Liver (tissue), 9 donors: ENCODE measurements around the gene EFHB. TPM values are rescaled to one million over a fixed set of nuclear protein-coding genes. Genes with fewer than 3 reads are reported as not detected.

Source experiments
- DNase-seq: peaks from one replicate; pipeline ENCODE4 v3.0.0-alpha.2; 2017; ENCODE audit warnings: low spot score
- H3K27ac ChIP-seq, 2 donors: one replicate each; pipeline ENCODE4 v1.7.0; 2013; ENCODE audit warnings: inconsistent platforms in 2 of 2, low read length in 2 of 2, control low read depth in 1 of 2, low read depth in 1 of 2, mild to moderate bottlenecking in 1 of 2
- H3K27me3 ChIP-seq, 4 donors: one replicate each; pipeline versions ENCODE4 v1.6.1 to v1.7.0; 2013; ENCODE audit warnings: low read length in 3 of 4, inconsistent platforms in 1 of 4, mild to moderate bottlenecking in 1 of 4, moderate library complexity in 1 of 4; ENCODE audit not compliant: control insufficient read depth in 4 of 4, insufficient read depth in 4 of 4
- H3K36me3 ChIP-seq, 4 donors: one replicate each; pipeline versions ENCODE4 v1.6.1 to v1.7.0; 2013; ENCODE audit warnings: low read length in 3 of 4, mild to moderate bottlenecking in 3 of 4, low read depth in 1 of 4, moderate library complexity in 1 of 4; ENCODE audit not compliant: control insufficient read depth in 4 of 4, insufficient read depth in 3 of 4
- H3K4me1 ChIP-seq, 4 donors: one replicate each; pipeline versions ENCODE4 v1.6.1 to v1.7.0; 2013; ENCODE audit warnings: low read length in 3 of 4, mild to moderate bottlenecking in 3 of 4, moderate library complexity in 1 of 4; ENCODE audit not compliant: control insufficient read depth in 4 of 4, insufficient read depth in 4 of 4
- H3K4me3 ChIP-seq, 3 donors: one replicate each; pipeline versions ENCODE4 v1.6.1 to v1.7.0; 2013; ENCODE audit warnings: low read length in 3 of 3, control low read depth in 1 of 3, low read depth in 1 of 3, mild to moderate bottlenecking in 1 of 3
- H3K9ac ChIP-seq, 2 donors: one replicate each; pipeline ENCODE4 v1.7.0; 2013; ENCODE audit warnings: low read length in 2 of 2, mild to moderate bottlenecking in 2 of 2, moderate library complexity in 2 of 2, control low read depth in 1 of 2, low read depth in 1 of 2
- H3K9me3 ChIP-seq, 4 donors: one replicate each; pipeline versions ENCODE4 v1.6.1 to v1.7.0; 2013; ENCODE audit warnings: low read length in 3 of 4; ENCODE audit not compliant: control insufficient read depth in 4 of 4
- EGR1 ChIP-seq, 2 donors: IDR thresholded peaks; 2 replicates each; pipeline ENCODE4 v1.6.1; 2016 to 2018; ENCODE audit warnings: antibody characterized with exemption in 2 of 2, low read depth in 2 of 2
- FOXA1 ChIP-seq: IDR thresholded peaks from 2 replicates; pipeline ENCODE4 v1.6.1; 2016; ENCODE audit warnings: antibody characterized with exemption
- FOXA2 ChIP-seq: IDR thresholded peaks from 2 replicates; pipeline ENCODE4 v1.6.1; 2016; ENCODE audit warnings: antibody characterized with exemption
- GABPA ChIP-seq, 2 donors: IDR thresholded peaks in 1 of 2; conservative IDR thresholded peaks in 1 of 2; 2 replicates each; pipeline ENCODE4 v1.6.1; 2016; ENCODE audit warnings: antibody characterized with exemption in 2 of 2, mild to moderate bottlenecking in 1 of 2, moderate library complexity in 1 of 2
- HNF4A ChIP-seq, 2 donors: conservative IDR thresholded peaks; 2 replicates each; pipeline ENCODE4 v1.6.1; 2016; ENCODE audit warnings: antibody characterized with exemption in 2 of 2, mild to moderate bottlenecking in 2 of 2
- HNF4G ChIP-seq: IDR thresholded peaks from 2 replicates; pipeline ENCODE4 v1.6.1; 2016; ENCODE audit warnings: antibody characterized with exemption
- JUND ChIP-seq, 2 donors: IDR thresholded peaks; 2 replicates each; pipeline ENCODE4 v1.6.1; 2016; ENCODE audit warnings: antibody characterized with exemption in 2 of 2
- NR2F2 ChIP-seq: IDR thresholded peaks from 2 replicates; pipeline ENCODE4 v1.6.1; 2016; ENCODE audit warnings: antibody characterized with exemption
- RAD21 ChIP-seq, 2 donors: IDR thresholded peaks; 2 replicates each; pipeline ENCODE4 v1.6.1; 2016; ENCODE audit warnings: antibody characterized with exemption in 2 of 2, mild to moderate bottlenecking in 2 of 2
- RXRA ChIP-seq, 2 donors: IDR thresholded peaks; 2 replicates each; pipeline ENCODE4 v1.6.1; 2017 to 2018; ENCODE audit warnings: antibody characterized with exemption in 2 of 2, mild to moderate bottlenecking in 1 of 2
- SP1 ChIP-seq: IDR thresholded peaks from 2 replicates; pipeline ENCODE4 v1.6.1; 2018; ENCODE audit warnings: antibody characterized with exemption, mild to moderate bottlenecking
- TAF1 ChIP-seq: conservative IDR thresholded peaks from 2 replicates; pipeline ENCODE4 v1.6.1; 2016; ENCODE audit warnings: antibody characterized with exemption, mild to moderate bottlenecking
- YY1 ChIP-seq: IDR thresholded peaks from 2 replicates; pipeline ENCODE4 v1.6.1; 2016; ENCODE audit warnings: antibody characterized with exemption, mild to moderate bottlenecking
- WGBS: extraction: QIAGEN DNeasy Blood & Tissue Kit; methylation state at CpG from one replicate; pipeline ENCODE4 v1.1.7; 2013; 5-methylcytosine and 5-hydroxymethylcytosine counted together
- polyA plus RNA-seq, 2 donors: library from polyadenylated mRNA; stranded (reverse) in 1 of 2; unstranded in 1 of 2; fragments of 200-250 nt in 1 of 2; fragments of >200 nt in 1 of 2; fragmentation: Nextera tagmentation in 1 of 2; extraction: Ambion mirVana in 1 of 2; gene quantifications; one replicate each; pipeline versions ENCODE4 v1.2.1 to v1.2.3, GENCODE V29; 2013 to 2015
- total RNA-seq, 2 donors: library from RNA; depleted of rRNA; stranded (reverse); fragments of >200 nt; gene quantifications; one replicate each; pipeline ENCODE4 v1.2.3, GENCODE V29; 2014
- TF ChIP-seq, protein P1 (sequence below): fragments of 150-350 bp; IDR thresholded peaks from 2 replicates; pipeline ENCODE4 v1.5.1; 2017; ENCODE audit warnings: improper control_type of control experiment, low read depth, low read length; ENCODE audit not compliant: missing input control
- TF ChIP-seq, protein P2 (sequence below): IDR thresholded peaks from 2 replicates; pipeline ENCODE4 v1.6.1; 2016; ENCODE audit warnings: antibody characterized with exemption
- TF ChIP-seq, protein P3 (sequence below): IDR thresholded peaks from 2 replicates; pipeline ENCODE4 v1.6.1; 2016; ENCODE audit warnings: antibody characterized with exemption
- TF ChIP-seq, protein P4 (sequence below): IDR thresholded peaks from 2 replicates; pipeline ENCODE4 v1.6.1; 2016; ENCODE audit warnings: antibody characterized with exemption
- TF ChIP-seq, protein P5 (sequence below): IDR thresholded peaks from 2 replicates; pipeline ENCODE4 v1.6.1; 2016; ENCODE audit warnings: antibody characterized with exemption, mild to moderate bottlenecking
- donor health status: healthy.
- donor health status: healthy.
- donor health status: healthy.
- donor health status: healthy.
- donor health status: healthy.

The EFHB gene
- total and polyA plus RNA-seq, 4 donors: 0.05 to 0.37 (median 0.33) TPM; not detected in 1

DNA sequence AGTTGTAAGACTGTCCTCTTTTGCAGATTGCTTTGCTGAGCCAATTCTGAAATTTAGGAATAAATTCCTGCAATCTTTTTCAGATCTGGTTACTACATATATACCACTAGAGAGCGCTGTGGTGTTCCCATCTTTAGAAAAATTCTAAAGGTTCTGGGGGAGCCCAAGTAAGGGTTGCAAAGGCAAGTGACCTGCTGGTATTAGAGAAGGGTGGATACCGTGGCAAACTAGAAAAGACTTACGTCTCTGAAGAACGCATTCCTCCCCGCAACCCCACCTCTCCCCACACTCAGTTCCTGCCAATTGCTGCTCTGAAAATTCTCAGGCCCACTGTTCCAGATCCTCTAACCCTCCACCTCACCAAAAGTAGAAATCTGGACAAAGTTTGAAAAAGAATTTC lies 48.5 kb downstream of the EFHB start:
- H3K9me3 ChIP-seq: no peaks in the 10 kb centered on the region
- TF ChIP-seq FOXA1 (no peak), RAD21 (IDR thresholded peaks at IDR 0.05) (peak; percentile 80 to 82)
- TF ChIP-seq, protein P1, sequence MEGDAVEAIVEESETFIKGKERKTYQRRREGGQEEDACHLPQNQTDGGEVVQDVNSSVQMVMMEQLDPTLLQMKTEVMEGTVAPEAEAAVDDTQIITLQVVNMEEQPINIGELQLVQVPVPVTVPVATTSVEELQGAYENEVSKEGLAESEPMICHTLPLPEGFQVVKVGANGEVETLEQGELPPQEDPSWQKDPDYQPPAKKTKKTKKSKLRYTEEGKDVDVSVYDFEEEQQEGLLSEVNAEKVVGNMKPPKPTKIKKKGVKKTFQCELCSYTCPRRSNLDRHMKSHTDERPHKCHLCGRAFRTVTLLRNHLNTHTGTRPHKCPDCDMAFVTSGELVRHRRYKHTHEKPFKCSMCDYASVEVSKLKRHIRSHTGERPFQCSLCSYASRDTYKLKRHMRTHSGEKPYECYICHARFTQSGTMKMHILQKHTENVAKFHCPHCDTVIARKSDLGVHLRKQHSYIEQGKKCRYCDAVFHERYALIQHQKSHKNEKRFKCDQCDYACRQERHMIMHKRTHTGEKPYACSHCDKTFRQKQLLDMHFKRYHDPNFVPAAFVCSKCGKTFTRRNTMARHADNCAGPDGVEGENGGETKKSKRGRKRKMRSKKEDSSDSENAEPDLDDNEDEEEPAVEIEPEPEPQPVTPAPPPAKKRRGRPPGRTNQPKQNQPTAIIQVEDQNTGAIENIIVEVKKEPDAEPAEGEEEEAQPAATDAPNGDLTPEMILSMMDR: peak; percentile 53
- no peak overlapping the region for H3K27ac ChIP-seq
- peaks cover 0 to 2% (median 0%) of the 10 kb centered on the region in 4 donors for H3K4me1 ChIP-seq
- 41% methylated on average over 5 of the region's 5 CpGs for whole genome bisulfite sequencing
- no peak overlapping the region for H3K9ac ChIP-seq
- H3K4me3 ChIP-seq: no peak overlapping the region
- DNase-seq: no peak
- H3K27me3 ChIP-seq: no peaks in the 10 kb centered on the region
- no peaks in the 10 kb centered on the region for H3K36me3 ChIP-seq

DNA sequence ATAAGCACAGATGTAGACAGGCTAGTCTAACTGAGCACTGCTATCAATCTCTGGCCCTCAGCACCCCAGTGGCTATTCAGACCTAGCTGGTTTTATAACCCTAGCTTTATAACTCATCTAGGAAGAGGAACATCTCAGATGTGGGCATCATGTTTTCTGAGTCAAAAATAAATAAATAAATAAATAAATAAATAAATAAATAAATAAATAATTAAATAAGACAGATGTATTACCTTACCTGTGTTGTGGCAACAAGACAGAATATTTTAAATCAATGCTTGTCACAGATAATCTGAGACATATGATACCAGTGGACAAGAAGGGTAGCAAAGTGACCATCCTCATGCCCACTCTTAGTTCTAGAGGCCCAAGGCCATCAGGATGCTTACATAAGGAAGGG lies 52.2 kb downstream of the EFHB start:
- no peak overlapping the region for H3K9ac ChIP-seq
- H3K27me3 ChIP-seq: no peaks in the 10 kb centered on the region
- no peak overlapping the region for H3K4me3 ChIP-seq
- no peak overlapping the region for H3K27ac ChIP-seq
- no peaks in the 10 kb centered on the region for H3K9me3 ChIP-seq
- H3K36me3 ChIP-seq: no peaks in the 10 kb centered on the region
- H3K4me1 ChIP-seq: peaks cover 0 to 2% (median 0%) of the 10 kb centered on the region in 4 donors
- DNase-seq: no peak
- TF ChIP-seq RAD21 (IDR thresholded peaks at IDR 0.05): no peak
- TF ChIP-seq FOXA1: no peak
- TF ChIP-seq JUND (IDR thresholded peaks at IDR 0.05): no peak
- TF ChIP-seq SP1: no peak
- no peak for TF ChIP-seq HNF4A (conservative IDR thresholded peaks at IDR 0.05)
- TF ChIP-seq, protein P1: no peak
- TF ChIP-seq HNF4G: no peak
- TF ChIP-seq EGR1 (IDR thresholded peaks at IDR 0.05; ENCODE audit: low read depth in 2 of 2): no peak
- no peak for TF ChIP-seq YY1
- TF ChIP-seq, protein P2, sequence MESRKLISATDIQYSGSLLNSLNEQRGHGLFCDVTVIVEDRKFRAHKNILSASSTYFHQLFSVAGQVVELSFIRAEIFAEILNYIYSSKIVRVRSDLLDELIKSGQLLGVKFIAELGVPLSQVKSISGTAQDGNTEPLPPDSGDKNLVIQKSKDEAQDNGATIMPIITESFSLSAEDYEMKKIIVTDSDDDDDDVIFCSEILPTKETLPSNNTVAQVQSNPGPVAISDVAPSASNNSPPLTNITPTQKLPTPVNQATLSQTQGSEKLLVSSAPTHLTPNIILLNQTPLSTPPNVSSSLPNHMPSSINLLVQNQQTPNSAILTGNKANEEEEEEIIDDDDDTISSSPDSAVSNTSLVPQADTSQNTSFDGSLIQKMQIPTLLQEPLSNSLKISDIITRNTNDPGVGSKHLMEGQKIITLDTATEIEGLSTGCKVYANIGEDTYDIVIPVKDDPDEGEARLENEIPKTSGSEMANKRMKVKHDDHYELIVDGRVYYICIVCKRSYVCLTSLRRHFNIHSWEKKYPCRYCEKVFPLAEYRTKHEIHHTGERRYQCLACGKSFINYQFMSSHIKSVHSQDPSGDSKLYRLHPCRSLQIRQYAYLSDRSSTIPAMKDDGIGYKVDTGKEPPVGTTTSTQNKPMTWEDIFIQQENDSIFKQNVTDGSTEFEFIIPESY: no peak
- TF ChIP-seq, protein P3, sequence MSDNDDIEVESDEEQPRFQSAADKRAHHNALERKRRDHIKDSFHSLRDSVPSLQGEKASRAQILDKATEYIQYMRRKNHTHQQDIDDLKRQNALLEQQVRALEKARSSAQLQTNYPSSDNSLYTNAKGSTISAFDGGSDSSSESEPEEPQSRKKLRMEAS: no peak
- no peak for TF ChIP-seq NR2F2
- TF ChIP-seq GABPA (IDR thresholded peaks at IDR 0.05 in 1 of 2, conservative IDR thresholded peaks at IDR 0.05 in 1 of 2): no peak
- TF ChIP-seq FOXA2: no peak
- no peak for TF ChIP-seq RXRA (IDR thresholded peaks at IDR 0.05)
- TF ChIP-seq, protein P4, sequence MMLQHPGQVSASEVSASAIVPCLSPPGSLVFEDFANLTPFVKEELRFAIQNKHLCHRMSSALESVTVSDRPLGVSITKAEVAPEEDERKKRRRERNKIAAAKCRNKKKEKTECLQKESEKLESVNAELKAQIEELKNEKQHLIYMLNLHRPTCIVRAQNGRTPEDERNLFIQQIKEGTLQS: no peak
- TF ChIP-seq, protein P5, sequence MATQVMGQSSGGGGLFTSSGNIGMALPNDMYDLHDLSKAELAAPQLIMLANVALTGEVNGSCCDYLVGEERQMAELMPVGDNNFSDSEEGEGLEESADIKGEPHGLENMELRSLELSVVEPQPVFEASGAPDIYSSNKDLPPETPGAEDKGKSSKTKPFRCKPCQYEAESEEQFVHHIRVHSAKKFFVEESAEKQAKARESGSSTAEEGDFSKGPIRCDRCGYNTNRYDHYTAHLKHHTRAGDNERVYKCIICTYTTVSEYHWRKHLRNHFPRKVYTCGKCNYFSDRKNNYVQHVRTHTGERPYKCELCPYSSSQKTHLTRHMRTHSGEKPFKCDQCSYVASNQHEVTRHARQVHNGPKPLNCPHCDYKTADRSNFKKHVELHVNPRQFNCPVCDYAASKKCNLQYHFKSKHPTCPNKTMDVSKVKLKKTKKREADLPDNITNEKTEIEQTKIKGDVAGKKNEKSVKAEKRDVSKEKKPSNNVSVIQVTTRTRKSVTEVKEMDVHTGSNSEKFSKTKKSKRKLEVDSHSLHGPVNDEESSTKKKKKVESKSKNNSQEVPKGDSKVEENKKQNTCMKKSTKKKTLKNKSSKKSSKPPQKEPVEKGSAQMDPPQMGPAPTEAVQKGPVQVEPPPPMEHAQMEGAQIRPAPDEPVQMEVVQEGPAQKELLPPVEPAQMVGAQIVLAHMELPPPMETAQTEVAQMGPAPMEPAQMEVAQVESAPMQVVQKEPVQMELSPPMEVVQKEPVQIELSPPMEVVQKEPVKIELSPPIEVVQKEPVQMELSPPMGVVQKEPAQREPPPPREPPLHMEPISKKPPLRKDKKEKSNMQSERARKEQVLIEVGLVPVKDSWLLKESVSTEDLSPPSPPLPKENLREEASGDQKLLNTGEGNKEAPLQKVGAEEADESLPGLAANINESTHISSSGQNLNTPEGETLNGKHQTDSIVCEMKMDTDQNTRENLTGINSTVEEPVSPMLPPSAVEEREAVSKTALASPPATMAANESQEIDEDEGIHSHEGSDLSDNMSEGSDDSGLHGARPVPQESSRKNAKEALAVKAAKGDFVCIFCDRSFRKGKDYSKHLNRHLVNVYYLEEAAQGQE: no peak
- TF ChIP-seq TAF1: no peak
